GM23248 (cell line): ENCODE results near the gene MEG3. TPM values are rescaled to one million over a fixed set of nuclear protein-coding genes. Genes with fewer than 3 reads are reported as not detected.

Experiments
- DNase-seq: peaks from one replicate; pipeline ENCODE4 v3.0.0-alpha.2; 2015
- H2AFZ ChIP-seq: fragments of 200-600 bp; sonication (generic); 2 replicates; pipeline ENCODE4 v1.6.1; 2016; ENCODE audit warnings: antibody characterized with exemption
- H3F3A ChIP-seq: fragments of 200-600 bp; sonication (generic); 2 replicates; pipeline ENCODE4 v1.6.1; 2016; ENCODE audit warnings: mild to moderate bottlenecking, antibody characterized with exemption, mixed run types; ENCODE audit not compliant: insufficient read depth
- H3K27ac ChIP-seq: fragments of 200-600 bp; sonication (generic); 2 replicates; pipeline ENCODE4 v1.5.1; 2016; ENCODE audit warnings: mild to moderate bottlenecking
- H3K27me3 ChIP-seq: fragments of 200-600 bp; sonication (generic); replicated peaks from 2 replicates; pipeline ENCODE4 v1.6.1; 2016; ENCODE audit warnings: mild to moderate bottlenecking; ENCODE audit not compliant: insufficient read depth
- H3K36me3 ChIP-seq: fragments of 200-600 bp; sonication (generic); 2 replicates; pipeline ENCODE4 v1.6.1; 2016; ENCODE audit warnings: low read depth, mild to moderate bottlenecking
- H3K4me1 ChIP-seq: fragments of 200-600 bp; sonication (generic); 2 replicates; pipeline ENCODE4 v1.6.1; 2016; ENCODE audit warnings: mild to moderate bottlenecking; ENCODE audit not compliant: insufficient read depth
- H3K4me2 ChIP-seq: fragments of 200-600 bp; sonication (generic); one replicate; pipeline ENCODE4 v1.6.1; 2016; ENCODE audit warnings: mild to moderate bottlenecking; ENCODE audit not compliant: unreplicated experiment
- H3K4me3 ChIP-seq: fragments of 200-600 bp; sonication (generic); 2 replicates; pipeline ENCODE4 v1.5.1; 2016; ENCODE audit warnings: mild to moderate bottlenecking
- H3K79me2 ChIP-seq: fragments of 200-600 bp; sonication (generic); 2 replicates; pipeline ENCODE4 v1.6.1; 2016; ENCODE audit warnings: mild to moderate bottlenecking; ENCODE audit not compliant: insufficient read depth
- H3K9ac ChIP-seq: fragments of 200-600 bp; sonication (generic); 2 replicates; pipeline ENCODE4 v1.6.1; 2016; ENCODE audit warnings: mild to moderate bottlenecking
- H3K9me2 ChIP-seq: fragments of 200-600 bp; sonication (generic); 2 replicates; pipeline ENCODE4 v1.6.1; 2016; ENCODE audit warnings: mixed run types, mild to moderate bottlenecking, moderate library complexity; ENCODE audit not compliant: insufficient read depth
- H3K9me3 ChIP-seq: fragments of 200-600 bp; sonication (generic); one replicate; pipeline ENCODE4 v1.6.1; 2017; ENCODE audit warnings: low read depth
- H4K20me1 ChIP-seq: fragments of 200-600 bp; sonication (generic); 2 replicates; pipeline ENCODE4 v1.6.0; 2016; ENCODE audit not compliant: insufficient read depth
- EZH2 ChIP-seq: fragments of 200-600 bp; sonication (generic); IDR thresholded peaks from 2 replicates; pipeline ENCODE4 v1.6.1; 2018; ENCODE audit warnings: antibody characterized with exemption, mild to moderate bottlenecking; ENCODE audit not compliant: insufficient read depth, poor library complexity, severe bottlenecking
- EZH2phosphoT487 ChIP-seq: fragments of 200-600 bp; sonication (generic); IDR thresholded peaks from 2 replicates; pipeline ENCODE4 v1.6.1; 2018; ENCODE audit warnings: antibody characterized with exemption, moderate library complexity, mild to moderate bottlenecking, low read depth; ENCODE audit not compliant: insufficient read depth
- WGBS, 2 experiments: methylation state at CpG; one replicate each; pipeline ENCODE4 v1.1.6; 2015 to 2017; ENCODE audit warnings: low lambda C conversion rate in 2 of 2, low coverage in 1 of 2; ENCODE audit errors: missing lambda C conversion rate in 2 of 2; 5-methylcytosine and 5-hydroxymethylcytosine counted together
- in situ Hi-C: fragments of 300-500 bp; cut with MboI; formaldehyde crosslinking; loops from 2 replicates; pipeline ENCODE4 v1.15.0; 2020
- polyA plus RNA-seq: library from polyadenylated mRNA; unstranded; fragments of >200 nt; fragmentation: Nextera tagmentation; extraction: Ambion mirVana; gene quantifications from 2 replicates; pipeline ENCODE4 v1.2.1, GENCODE V29; 2016
- total RNA-seq: library from RNA; depleted of rRNA; stranded (reverse); fragments of >200 nt; shearing (Covaris generic); gene quantifications from 2 replicates; pipeline ENCODE4 v1.2.3, GENCODE V29; 2014

MEG3 gene
- total and polyA plus RNA-seq, 2 experiments from 2014 or later = 101 to 228 TPM

GRCh38 chr14:100784523-100785337 lies 41.2 kb upstream of the MEG3 start:
- no peaks in the 10 kb centered on the region for H3K9me2 ChIP-seq

GRCh38 chr14:100785338-100785615 lies 40.6 kb upstream of the MEG3 start:
- no peak for TF ChIP-seq EZH2phosphoT487
- TF ChIP-seq EZH2 = no peak
- Histone ChIP-seq H3K4me1 (no peaks in the 10 kb centered on the region), H2AFZ (no peak overlapping the region), H3K9me2 (no peaks in the 10 kb centered on the region), H3K27ac (no peak overlapping the region), H3K4me3 (no peak overlapping the region), H3K9me3 (no peaks in the 10 kb centered on the region), H3K9ac (no peak overlapping the region), H3K79me2 (no peaks in the 10 kb centered on the region), H3F3A (no peaks in the 10 kb centered on the region), H3K27me3 (peaks cover 52% of the 10 kb centered on the region), H3K4me2 (no peak overlapping the region), H3K36me3 (no peaks in the 10 kb centered on the region), H4K20me1 (no peaks in the 10 kb centered on the region)
- DNase-seq = no peak
- in situ Hi-C loops = no loop called here
- WGBS, 2 experiments = 78 to 83% methylated on average over 4 of the region's 4 CpGs

More at GRCh38 chr14:100784523-100785337, 41.2 kb upstream of the MEG3 start:
- in situ Hi-C loops = no loop called here
- H3K27ac ChIP-seq = no peak overlapping the region
- peaks cover 52% of the 10 kb centered on the region for H3K27me3 ChIP-seq
- H3K9ac ChIP-seq = no peak overlapping the region
- no peaks in the 10 kb centered on the region for H3K79me2 ChIP-seq
- H3K4me1 ChIP-seq = no peaks in the 10 kb centered on the region
- no peak overlapping the region for H3K4me2 ChIP-seq
- no peaks in the 10 kb centered on the region for H3K36me3 ChIP-seq
- TF ChIP-seq EZH2phosphoT487 (no peak), EZH2 (no peak)
- WGBS, 2 experiments = 40% methylated on average over 11 of the region's 11 CpGs
- H3F3A ChIP-seq = no peaks in the 10 kb centered on the region
- H2AFZ ChIP-seq = no peak overlapping the region
- no peak overlapping the region for H3K4me3 ChIP-seq
- H3K9me3 ChIP-seq = no peaks in the 10 kb centered on the region
- no peak for DNase-seq
- H4K20me1 ChIP-seq = no peaks in the 10 kb centered on the region

- no peaks in the 10 kb centered on the region for H3F3A ChIP-seq
- no peak for TF ChIP-seq EZH2phosphoT487
- H3K9me3 ChIP-seq = no peaks in the 10 kb centered on the region
Observed at GRCh38 chr14:100785626-100786025, 40.3 kb upstream of the MEG3 start.

GRCh38 chr14:100786131-100786530 lies 39.8 kb upstream of the MEG3 start:
- Histone ChIP-seq H2AFZ (no peak overlapping the region), H3K79me2 (no peaks in the 10 kb centered on the region), H3K36me3 (no peaks in the 10 kb centered on the region), H3K4me1 (no peaks in the 10 kb centered on the region), H3K27me3 (peaks cover 54% of the 10 kb centered on the region), H3K9me2 (no peaks in the 10 kb centered on the region), H3F3A (no peaks in the 10 kb centered on the region), H3K4me3 (no peak overlapping the region), H3K27ac (no peak overlapping the region), H3K9me3 (no peaks in the 10 kb centered on the region), H4K20me1 (no peaks in the 10 kb centered on the region), H3K4me2 (no peak overlapping the region), H3K9ac (no peak overlapping the region)
- no peak for DNase-seq
- in situ Hi-C loops = no loop called here
- WGBS, 2 experiments = 56% methylated on average over 11 of the region's 11 CpGs
- TF ChIP-seq EZH2 (no peak), EZH2phosphoT487 (no peak)

More at GRCh38 chr14:100785626-100786025, 40.3 kb upstream of the MEG3 start:
- H3K4me1 ChIP-seq = no peaks in the 10 kb centered on the region
- peaks cover 52% of the 10 kb centered on the region for H3K27me3 ChIP-seq
- H3K27ac ChIP-seq = no peak overlapping the region
- no peak for DNase-seq
- H2AFZ ChIP-seq = no peak overlapping the region
- no peak overlapping the region for H3K4me2 ChIP-seq
- H3K9me2 ChIP-seq = no peaks in the 10 kb centered on the region
- H3K9ac ChIP-seq = no peak overlapping the region
- in situ Hi-C loops = no loop called here
- no peaks in the 10 kb centered on the region for H3K36me3 ChIP-seq
- H3K4me3 ChIP-seq = no peak overlapping the region
- H4K20me1 ChIP-seq = no peaks in the 10 kb centered on the region
- no peaks in the 10 kb centered on the region for H3K79me2 ChIP-seq
- WGBS, 2 experiments = 62 to 64% methylated on average over 7 of the region's 7 CpGs
